HG03066 (cell line): ENCODE results near the gene VPS37B.
"Not testable (repeated sequence)": the region's sequence is repeated elsewhere in the genome, so short reads cannot be mapped to it uniquely, and the experiment has no call there.

ENCODE experiments used
- ATAC-seq: cut with Tn5 transposase; IDR thresholded peaks from one replicate; pipeline ENCODE4 v1.9.1; 2021; ENCODE audit warnings: low read depth; ENCODE audit not compliant: unreplicated experiment

The VPS37B gene

GRCh38 chr12:122909442-122910288 is 13.7 kb upstream of the VPS37B start:
- ATAC-seq: no peak

GRCh38 chr12:122908915-122909314 is 13.0 kb upstream of the VPS37B start:
- no peak for ATAC-seq

GRCh38 chr12:122905258-122905657 is 9.3 kb upstream of the VPS37B start:
- ATAC-seq: not testable (repeated sequence)

GRCh38 chr12:122903693-122904034 is 7.7 kb upstream of the VPS37B start:
- ATAC-seq: no peak

DNA sequence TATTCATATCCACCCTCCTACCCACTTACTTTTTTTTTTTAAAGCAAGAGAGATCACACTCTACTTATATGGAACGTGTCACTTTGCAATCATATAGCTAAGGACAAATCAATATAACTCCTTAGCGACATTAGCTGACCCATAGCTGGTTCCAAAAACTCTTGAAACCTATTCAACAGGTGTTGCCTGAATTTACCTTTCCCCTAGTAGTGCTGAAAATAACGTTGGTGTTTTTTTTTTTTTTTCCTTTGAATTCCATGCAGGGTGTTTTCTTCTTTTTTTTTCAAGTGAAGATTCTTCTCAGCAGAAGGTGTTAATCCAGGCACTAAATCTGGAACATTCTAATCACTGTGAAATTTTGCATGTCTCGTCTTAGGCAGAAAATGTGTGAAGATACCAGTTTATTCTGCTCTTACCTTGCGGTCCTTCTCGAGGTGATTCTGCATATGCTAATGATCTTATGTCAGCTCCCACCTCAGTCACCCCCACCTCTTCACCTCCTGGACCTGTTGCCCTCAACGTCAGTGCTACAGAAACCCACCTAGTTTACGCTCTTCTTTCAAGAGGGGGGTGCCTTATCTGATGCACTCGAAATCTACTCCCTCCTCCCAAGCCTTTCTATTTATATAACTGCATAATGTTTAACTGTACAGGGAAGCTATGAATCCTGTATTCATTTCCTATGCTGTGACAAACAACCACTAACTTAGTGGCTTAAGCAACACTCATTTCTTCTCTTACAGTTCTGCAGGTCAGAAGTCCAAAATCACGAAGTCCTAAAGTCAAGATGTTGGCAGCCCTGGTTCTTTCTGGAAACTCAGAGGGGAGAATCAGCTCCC is 7.1 kb upstream of the VPS37B start:
- no peak for ATAC-seq

- no peak for ATAC-seq
Observed at GRCh38 chr12:122899887-122900286, 4.0 kb upstream of the VPS37B start.

GRCh38 chr12:122896662-122897061 is 738 bp upstream of the VPS37B start:
- ATAC-seq: no peak

DNA sequence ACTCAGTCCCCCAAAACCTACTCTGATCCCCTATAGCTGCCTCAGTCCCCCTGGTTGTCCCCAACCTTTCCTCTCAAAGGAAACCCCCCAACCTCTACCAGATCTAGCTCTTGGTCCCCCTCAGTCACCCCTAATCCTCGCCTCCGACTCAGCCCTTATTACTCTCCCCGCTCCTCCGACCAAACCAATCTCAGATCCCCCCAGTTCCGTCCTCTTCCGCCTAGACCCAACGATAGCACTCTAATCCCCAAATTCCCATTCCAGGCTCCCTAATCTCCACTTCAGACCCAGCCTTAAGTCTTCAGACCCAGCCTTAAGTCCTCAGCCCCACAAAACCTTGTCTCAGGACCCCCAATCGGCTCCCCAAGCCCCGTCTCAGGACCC is 612 bp downstream of the VPS37B start:
- no peak for ATAC-seq

GRCh38 chr12:122894193-122895121 is 1.5 kb downstream of the VPS37B start:
- no peak for ATAC-seq

DNA sequence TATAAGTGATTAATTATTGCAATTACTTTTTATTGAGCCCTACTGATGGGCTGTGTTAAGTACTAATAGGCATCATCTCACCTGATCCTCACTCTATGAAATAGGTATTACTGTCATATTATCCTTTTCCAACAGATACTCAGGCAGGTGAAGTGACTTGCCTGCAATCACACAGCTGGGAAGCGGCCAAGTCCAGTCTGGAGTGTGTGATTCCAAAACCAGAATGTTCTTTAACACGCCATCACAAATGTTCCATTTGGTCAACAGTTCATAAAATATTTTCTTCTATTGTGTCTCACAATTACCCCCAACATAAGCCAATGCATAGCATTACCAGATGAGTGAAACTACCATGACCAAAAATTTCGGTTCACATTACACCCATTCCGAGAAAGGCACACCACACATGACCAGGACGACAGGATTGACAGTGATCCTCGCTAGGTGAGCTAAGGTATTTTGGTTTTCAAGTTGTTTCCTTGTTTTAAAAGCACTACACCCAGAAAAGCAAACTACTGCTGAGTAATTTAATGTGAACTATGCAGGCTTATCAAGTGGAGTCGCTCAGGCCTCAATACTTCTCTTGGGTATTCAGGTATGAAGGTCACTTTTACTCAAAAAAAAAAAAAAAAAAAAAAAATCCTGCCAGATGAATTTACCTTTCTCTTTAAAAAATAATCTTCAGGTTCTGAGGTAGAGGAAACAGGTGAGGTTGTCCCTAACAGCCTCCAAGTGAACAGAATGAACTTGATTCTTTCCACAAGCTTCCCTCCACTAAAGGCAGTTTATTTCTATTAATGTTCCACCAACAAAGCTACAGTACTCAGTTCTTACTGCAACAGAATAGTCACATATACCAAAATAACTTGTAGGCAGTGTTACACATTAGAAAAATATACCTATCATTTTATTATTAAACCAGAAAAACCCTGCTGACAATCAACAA is 2.4 kb downstream of the VPS37B start:
- no peak for ATAC-seq

- not testable (repeated sequence) for ATAC-seq
Observed at GRCh38 chr12:122892724-122893123, 3.2 kb downstream of the VPS37B start.

DNA sequence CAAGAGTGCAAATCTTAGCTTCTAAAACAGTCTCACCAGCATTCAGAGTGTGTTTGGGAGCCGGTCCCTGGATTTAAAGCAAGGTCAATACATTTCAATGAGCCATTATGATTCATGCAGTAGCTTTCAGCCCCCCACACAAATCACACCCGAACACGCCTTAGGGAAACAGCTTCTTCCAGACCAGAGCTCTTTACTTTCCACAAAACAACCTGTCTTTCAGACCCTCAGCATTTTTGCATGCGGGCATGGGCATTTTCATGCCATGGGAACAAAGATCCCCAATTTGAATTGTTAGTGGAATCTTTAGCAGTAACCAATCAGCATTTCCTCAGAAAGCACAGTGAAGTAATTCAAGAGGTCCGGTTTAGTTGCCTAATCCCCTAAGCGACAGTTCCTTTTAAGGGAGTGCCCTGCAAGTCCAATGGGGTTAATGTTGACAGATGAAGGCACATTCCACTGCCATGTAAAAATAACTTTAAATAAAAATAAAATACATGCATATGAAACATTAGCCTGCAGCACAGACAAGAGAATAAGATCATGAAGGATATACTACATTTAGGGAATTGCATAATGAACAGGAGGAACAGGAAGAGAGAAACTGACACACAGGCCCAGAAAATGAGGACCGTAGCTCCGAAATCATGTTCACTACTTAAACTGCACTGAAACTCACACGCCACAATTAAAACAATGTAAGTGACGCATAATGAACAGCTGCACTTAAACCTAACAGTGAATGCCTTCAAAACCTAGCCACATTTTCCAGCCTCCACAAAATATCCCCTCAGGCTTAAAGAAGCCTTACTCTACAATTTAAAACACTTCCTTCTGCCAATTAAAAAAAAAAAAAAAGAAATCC is 4.0 kb downstream of the VPS37B start:
- ATAC-seq: no peak

- ATAC-seq: no peak
Observed at GRCh38 chr12:122889761-122890520, 6.0 kb downstream of the VPS37B start.

DNA sequence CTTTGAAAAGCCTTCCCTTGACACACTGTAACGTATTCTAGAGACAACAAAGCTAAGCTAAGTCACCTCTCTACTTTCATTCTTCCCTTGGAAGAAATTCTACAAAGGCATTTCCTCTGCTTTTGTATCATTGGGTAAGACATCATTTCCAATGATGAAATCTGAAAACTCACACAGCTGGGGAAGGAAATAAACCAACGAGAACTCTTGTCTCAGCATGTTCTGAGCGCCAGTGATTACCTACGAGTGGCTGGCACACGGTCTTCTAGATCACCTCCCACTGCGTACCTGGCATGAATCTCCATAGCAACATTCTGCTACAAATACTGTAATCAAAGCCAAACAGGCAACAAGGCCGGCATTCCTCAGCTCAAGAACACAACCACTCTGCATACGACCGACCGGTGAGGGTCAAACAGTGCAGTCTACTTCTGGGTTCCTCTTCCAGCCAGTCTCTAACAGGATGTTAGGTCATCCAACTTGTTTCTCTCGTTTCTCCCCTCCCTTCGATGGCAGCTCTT is 7.6 kb downstream of the VPS37B start:
- ATAC-seq: no peak

DNA sequence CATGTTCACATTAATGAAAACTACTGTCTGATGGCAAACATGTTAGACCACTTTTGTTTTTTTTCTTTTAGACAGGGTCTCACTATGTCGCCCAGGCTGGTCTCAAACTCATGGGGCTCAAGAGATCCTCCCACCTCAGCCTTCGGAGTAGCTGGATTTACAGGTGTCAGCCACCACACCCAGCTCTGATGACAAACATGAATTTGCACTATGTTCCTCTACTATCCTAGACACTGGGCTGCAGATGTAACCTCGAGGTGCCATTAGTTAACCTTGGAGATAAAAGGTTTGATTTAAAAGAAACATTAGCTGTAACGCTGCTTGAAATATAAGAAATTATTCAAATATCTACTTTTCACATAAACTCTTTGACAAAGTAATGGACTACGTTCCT is 8.1 kb downstream of the VPS37B start:
- peak; percentile 3 for ATAC-seq

DNA sequence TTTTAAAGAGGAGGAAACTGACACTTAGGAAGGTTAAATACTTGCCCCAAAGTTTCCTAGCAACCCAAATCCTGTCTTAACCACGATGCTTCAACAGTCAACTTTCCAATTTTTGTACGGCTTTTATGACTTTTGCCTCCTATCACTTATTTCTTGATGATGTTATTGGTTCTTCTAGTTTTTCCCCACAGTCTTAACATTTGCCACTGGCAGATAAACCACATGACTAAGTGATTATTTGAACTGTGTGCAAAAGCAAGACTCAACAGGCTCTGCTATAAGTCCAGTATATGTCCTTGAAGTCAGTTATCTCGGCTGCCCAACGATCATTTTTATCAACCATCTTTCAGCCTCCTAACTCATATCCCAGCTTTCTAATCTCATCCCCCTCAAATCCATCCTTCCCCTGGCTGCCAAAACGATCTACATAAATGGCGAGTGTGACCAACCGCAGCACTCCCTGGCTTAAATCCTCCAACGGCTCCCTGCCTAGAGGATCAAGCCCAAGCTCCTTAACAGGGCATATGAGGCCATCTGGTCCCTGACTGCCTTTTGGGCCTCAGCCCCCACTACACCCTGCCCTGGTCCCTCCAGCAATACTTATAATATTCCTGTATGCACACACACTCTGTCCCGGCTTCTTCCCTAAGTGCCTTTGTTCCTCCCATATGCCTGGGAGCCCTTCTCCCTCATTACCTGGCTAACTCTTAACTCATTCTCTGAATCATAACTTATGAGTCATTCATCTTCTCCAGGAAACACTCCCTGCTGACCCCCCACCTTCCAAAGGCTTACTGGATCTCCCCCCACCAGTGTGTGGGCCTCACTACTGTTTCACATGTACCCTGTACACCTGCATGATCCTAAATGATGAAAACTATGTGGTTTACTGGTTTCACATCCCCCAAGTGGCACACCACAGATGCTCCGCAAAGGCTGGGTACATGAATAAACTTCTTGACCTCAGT is 8.8 kb downstream of the VPS37B start:
- peak; percentile 88 for ATAC-seq

DNA sequence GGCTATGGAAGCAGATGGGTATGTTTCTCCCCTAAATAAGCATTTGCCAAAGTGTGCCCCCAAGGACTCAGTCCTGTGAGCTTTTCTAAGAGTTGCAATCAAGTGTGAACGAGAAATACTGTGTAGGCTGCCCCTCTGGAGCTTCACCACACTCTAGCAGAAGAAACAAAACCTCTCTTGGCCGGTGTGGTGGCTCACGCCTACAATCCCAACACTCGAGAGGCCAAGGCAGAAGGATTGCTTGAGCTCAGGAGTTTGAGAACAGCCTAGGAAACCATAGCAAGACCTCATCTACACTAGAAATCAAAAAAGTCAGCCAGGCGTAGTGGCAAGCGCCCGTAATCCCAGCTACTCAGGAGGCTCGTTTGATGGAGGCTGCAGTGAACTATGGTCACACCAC is 9.8 kb downstream of the VPS37B start:
- ATAC-seq: no peak
